Measurements from ENCODE around the gene HEATR9.

Gene HEATR9

DNA sequence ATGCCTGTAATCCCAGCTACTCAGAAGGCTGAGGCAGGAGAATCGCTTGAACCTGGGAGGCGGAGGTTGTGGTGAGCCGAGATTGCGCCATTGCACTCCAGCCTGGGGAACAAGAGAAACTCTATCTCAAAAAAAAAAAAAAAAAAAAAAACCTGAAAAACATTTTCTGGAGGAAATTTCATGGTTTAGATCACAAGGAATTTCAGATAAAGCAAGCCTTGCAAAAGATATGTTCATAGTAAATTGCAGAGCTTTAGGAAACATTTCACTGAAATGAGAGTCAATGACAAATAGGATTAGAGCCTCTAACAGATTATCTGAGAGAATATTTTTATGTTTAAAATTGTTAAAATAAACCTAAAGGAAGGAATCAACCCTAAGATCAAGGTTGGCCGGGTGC is 56.2 kb downstream of the HEATR9 start:
- H3K36me3 ChIP-seq: peaks cover 22% of the 10 kb centered on the region
- H3K9me3 ChIP-seq: no peaks in the 10 kb centered on the region
- no peaks in the 10 kb centered on the region for H3K27me3 ChIP-seq
- no peak overlapping the region for H3K4me3 ChIP-seq (ENCODE audit: low read depth, low read length)
- no peak for DNase-seq
- H3K4me1 ChIP-seq: peaks cover 16% of the 10 kb centered on the region
- TF ChIP-seq CTCF (IDR thresholded peaks at IDR 0.05; ENCODE audit: low read depth, low read length): no peak

DNA sequence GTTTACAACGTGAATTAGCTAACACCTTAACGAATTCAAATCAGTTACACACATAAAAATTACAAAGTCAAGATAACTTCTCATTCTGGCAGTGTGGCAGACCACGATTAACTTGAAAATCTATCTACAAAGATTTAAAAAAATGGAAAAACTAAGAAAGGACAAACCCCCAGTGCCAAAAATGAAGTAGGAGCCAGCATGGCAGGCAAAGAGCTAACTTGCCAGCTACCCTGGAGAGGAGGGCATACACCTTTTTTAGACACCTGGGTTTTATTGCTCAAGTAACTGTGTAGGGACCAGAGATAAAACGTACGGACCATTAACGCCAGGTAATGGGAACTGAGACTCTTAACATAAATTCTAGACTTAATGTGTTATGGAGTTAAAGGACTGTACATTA is 56.9 kb downstream of the HEATR9 start:
- Histone ChIP-seq H3K9me3 (no peaks in the 10 kb centered on the region), H3K36me3 (peaks cover 15% of the 10 kb centered on the region), H3K4me1 (peaks cover 16% of the 10 kb centered on the region), H3K27me3 (no peaks in the 10 kb centered on the region), H3K4me3 (ENCODE audit: low read depth, low read length) (no peak overlapping the region)
- no peak for TF ChIP-seq CTCF (IDR thresholded peaks at IDR 0.05; ENCODE audit: low read depth, low read length)
- DNase-seq: no peak

- DNase-seq: no peak
- H3K4me1 ChIP-seq: peaks cover 5% of the 10 kb centered on the region; the same call in 1 of the 2 replicates
- H3K36me3 ChIP-seq: peaks cover 5% of the 10 kb centered on the region
- H3K9me3 ChIP-seq: no peaks in the 10 kb centered on the region
- no peak for TF ChIP-seq CTCF (IDR thresholded peaks at IDR 0.05; ENCODE audit: low read depth, low read length)
- H3K27me3 ChIP-seq: no peaks in the 10 kb centered on the region
- H3K4me3 ChIP-seq (ENCODE audit: low read depth, low read length): peak overlapping the region; percentile 98
Measured at GRCh38 chr17:35809855-35810461, 58.7 kb downstream of the HEATR9 start.

- TF ChIP-seq CTCF (IDR thresholded peaks at IDR 0.05; ENCODE audit: low read depth, low read length): peak; percentile 89
- no peaks in the 10 kb centered on the region for H3K27me3 ChIP-seq
- peaks cover 3% of the 10 kb centered on the region; the same call in 1 of the 2 replicates for H3K4me1 ChIP-seq
- no peaks in the 10 kb centered on the region for H3K9me3 ChIP-seq
- H3K36me3 ChIP-seq: peaks cover 5% of the 10 kb centered on the region
- peak; percentile 98 for DNase-seq
- peak within 1 kb of the TSS; percentile 98 for H3K4me3 ChIP-seq (ENCODE audit: low read depth, low read length)
Measured at GRCh38 chr17:35808962-35809854, 59.5 kb downstream of the HEATR9 start, which contains the start of gene TAF15. Gene TAF15 (plus strand): TSS chr17:35809484. CDS start chr17:35809570, 86 bp downstream.

DNA sequence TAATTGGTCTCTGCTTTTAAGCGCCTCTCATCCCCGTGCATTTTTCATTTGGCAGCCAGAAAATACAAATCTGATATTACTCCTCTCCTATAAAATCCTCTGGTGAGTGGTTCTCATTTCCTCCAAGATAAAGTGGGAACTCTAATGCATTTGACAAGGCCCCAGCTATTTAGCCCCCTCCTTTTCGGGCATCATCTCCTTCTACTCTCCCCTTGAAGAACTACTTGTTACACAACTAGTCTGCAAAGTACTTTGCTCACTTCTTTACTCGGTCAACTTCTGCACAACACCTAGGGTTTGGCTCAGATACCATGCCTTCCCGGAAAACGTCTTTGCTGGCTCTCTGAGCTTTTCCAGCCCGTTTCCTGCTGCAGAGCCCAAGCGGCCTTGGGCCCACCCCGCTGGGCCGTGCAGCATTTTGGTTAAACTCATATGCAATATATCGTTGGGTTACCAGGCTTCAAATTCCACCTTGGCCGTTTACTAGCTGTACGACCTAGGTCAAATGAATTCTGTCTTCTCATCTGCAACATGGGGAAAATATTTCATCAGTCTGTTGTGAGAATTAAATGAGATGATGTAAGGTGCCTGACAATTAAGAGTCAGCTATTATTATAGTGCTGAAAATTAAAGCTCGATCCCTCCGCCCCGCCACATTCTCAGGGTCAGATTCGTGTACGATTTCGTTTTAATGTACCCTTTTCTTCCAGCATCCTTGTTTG is 60.3 kb downstream of the HEATR9 start:
- TF ChIP-seq CTCF (IDR thresholded peaks at IDR 0.05; ENCODE audit: low read depth, low read length): no peak
- DNase-seq: no peak
- Histone ChIP-seq H3K9me3 (no peaks in the 10 kb centered on the region), H3K36me3 (peaks cover 5% of the 10 kb centered on the region), H3K4me3 (ENCODE audit: low read depth, low read length) (peak overlapping the region; percentile 98), H3K27me3 (no peaks in the 10 kb centered on the region), H3K4me1 (peaks cover 3% of the 10 kb centered on the region; the same call in 1 of the 2 replicates)
